SKM-1 (cell line): ENCODE measurements around the gene PLEKHG1.

Source experiments
- DNase-seq: peaks from one replicate; lab custom pipeline; 2025; ENCODE audit not compliant: unreplicated experiment; lab: John Stamatoyannopoulos, UW

The PLEKHG1 gene

GRCh38 chr6:150588888-150589499, 10.7 kb upstream of the PLEKHG1 start:
- no peak for DNase-seq

DNA sequence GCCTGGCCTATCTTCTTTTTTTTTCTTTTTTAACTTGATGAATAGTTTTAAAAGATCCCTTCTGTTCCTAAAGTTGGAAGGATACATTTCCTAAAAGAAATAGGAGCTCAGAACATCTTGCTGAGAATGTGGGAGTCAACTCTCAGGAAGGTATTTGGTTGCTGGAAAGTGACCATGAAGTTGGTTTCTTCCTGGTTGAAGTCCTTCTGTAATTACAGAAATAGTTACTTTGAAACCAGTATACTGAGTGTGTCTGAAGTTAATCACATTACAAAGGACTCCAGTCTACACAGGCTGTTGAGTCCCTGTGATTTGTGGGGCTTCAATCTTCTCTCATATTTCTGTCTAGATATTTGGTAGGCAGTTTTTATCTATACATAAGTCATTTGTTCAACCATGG, 9.8 kb upstream of the PLEKHG1 start:
- DNase-seq, result no peak

DNA sequence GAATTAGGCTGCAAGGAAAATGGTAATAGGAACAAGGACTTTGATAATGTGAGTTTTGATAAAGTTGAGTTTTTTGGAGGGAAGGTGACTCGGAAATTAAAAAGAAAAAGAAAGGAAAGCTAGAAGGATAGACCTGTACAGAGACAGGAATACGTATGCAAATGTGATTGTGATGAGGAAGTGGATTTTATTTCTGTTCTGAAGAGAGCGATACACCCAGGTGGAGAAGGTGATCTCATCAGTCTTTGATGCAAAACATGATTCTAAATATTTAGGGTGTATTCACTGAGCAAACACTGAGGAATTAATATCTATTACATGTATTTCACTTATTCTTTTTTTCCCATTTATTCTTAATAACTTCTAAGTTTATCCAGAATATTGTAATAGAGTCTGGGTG, 9.2 kb upstream of the PLEKHG1 start:
- no peak for DNase-seq

- DNase-seq, result no peak
These were observed 7.2 kb upstream of the PLEKHG1 start for GRCh38 chr6:150592377-150592995.

GRCh38 chr6:150593119-150593518, 6.6 kb upstream of the PLEKHG1 start:
- DNase-seq, result no peak

- DNase-seq, result no peak
These were observed 3.2 kb upstream of the PLEKHG1 start for GRCh38 chr6:150596439-150596838.

GRCh38 chr6:150598401-150598800, 1.3 kb upstream of the PLEKHG1 start:
- DNase-seq, result no peak

- no peak for DNase-seq
These were observed 857 bp upstream of the PLEKHG1 start for GRCh38 chr6:150598858-150599198.

DNA sequence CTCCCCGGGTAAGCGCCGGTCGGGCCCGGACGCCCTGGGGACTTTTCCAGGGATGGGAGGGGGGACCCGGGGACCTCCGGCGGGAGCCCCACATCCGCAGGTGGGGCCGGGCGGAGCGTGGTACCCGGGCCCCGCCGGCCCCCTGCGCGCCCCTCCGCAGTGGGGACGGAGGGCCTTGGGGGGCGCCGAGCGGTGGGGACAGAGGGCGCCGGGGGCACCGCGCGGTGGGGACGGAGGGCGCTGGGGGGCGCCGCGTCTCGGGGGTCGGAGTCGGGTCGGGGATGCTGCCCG, 270 bp downstream of the PLEKHG1 start:
- DNase-seq, result no peak

- no peak for DNase-seq
These were observed 774 bp downstream of the PLEKHG1 start for GRCh38 chr6:150600301-150601017.

DNA sequence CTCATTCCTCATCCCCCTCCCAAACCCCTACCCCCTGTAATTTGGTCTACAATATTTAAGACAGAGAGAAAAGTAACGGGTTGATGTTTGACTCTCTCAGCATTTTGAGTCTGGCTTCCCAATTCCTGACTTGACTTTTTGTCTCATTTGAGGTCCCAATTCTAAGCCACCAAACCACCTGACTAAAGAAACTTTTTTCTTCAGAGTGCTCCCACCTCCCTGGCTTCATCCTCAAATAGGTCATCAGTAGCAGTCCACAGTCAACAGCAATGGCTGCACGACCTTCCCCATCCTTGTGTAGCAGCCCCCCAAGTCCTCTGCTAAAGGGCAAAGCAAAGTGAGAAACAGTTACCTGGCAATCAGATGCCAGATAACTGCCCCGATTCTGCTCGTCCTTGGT, 1.8 kb downstream of the PLEKHG1 start:
- no peak for DNase-seq

GRCh38 chr6:150603176-150603575, 3.5 kb downstream of the PLEKHG1 start:
- no peak for DNase-seq

DNA sequence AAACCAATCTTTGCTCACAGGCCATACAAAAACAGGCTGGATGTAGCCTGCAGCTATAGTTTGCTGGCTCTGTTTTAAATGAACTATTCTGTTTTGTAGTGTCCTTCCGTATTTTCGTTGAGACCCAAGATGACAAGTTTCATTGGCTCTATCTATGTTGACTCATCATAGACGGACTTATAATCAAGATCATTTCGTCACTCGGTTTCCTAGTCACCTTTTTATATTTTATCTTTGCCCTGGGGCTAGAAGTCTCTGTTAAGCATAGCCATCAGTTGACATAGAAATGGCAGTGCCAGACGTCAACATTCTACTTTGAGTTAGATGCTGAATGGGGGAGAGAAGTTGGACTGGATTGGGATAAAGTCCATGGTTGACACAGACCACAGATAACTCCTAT, 4.8 kb downstream of the PLEKHG1 start:
- DNase-seq, result no peak

GRCh38 chr6:150605333-150605732, 5.6 kb downstream of the PLEKHG1 start:
- DNase-seq, result no peak

DNA sequence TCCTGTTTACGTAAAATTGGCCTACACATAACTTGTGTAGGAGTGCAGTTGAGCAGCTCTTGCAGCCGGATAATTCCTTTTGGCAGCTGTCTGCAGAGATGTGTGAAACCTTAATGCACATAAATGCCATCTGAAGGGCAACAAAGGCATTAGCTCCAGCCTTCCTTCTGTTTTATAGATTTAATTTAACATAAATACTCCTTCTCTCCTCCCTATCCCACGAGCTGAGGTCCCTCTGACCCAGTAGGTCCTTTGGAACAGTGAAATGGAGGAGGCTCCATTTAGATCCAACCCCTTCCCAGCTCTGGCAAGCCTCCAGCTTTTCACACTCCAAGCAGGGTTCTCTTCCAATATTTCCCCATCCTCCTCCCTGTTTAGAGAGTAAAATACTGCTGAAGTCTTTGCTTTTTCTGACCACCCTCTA, 6.5 kb downstream of the PLEKHG1 start:
- no peak for DNase-seq

DNA sequence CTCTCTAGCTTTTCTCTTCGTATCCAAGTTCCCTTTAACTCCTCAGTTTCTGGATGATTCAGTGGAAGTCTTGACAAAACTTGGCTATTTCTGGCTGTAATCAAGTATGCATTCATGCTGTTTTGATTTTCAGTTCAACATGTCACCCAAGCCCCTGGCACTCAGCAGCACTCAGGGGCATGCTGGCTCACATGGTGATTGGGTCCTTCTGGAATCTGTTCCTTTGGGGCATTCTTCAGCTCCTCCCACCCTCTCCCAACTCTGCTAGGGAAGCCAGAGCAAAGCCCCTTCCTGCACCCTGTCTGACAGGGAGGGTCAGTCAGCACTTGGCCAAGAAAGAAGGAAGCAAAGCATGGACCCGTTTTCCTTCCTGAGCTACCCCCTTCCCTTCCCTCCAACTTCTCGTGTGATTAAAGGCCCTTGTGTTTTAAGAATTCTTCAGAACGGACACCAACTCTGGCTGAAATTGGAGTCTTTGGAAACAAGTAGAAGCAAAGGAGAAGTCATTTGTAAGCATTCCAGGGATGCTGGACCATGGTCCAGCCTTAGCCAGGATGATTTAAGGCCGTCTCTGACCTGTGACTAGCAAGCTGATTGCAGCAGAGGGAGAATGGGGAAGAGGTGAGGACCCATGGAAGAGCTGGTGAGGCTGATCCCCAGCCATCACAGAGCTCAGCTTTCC, 7.1 kb downstream of the PLEKHG1 start:
- DNase-seq, result no peak

DNA sequence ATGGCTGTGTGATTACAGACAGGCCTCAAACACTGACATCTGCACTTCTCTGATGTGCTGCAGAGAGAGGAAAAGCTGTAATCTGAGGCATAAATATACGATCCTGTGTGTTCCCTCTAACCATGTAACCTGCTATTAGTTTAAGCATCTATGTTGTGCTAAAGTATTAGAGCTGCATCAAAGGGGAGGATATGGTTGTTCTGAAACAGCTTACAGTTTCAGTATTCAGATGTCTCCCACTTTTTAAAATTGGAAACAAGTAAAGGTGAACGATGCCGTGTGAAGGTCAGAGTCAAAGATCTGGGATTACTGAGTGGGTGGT, 7.6 kb downstream of the PLEKHG1 start:
- DNase-seq, result no peak

DNA sequence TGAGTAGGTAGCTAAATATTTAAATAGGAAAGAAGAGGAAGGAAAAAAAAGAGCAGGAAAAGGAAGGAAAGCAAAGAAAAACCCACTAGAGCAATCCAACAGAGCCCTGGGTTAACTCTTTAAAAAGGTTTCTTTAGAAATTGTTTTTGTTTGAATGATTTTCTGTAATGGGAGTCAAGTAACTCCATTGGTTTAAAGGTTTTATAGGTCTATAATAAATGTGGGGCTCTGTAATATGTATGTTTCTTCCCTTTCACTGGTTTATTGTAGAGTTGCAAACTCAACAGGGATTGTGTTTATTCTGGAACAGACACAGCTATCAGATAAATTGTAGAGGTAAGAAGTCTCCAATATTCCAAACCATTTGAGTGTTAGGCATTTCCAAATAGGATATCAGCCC, 10.9 kb downstream of the PLEKHG1 start:
- no peak for DNase-seq

GRCh38 chr6:150613269-150613668, 13.6 kb downstream of the PLEKHG1 start:
- no peak for DNase-seq

GRCh38 chr6:150615967-150616366, 16.3 kb downstream of the PLEKHG1 start:
- DNase-seq, result no peak

- DNase-seq, result no peak
These were observed 16.9 kb downstream of the PLEKHG1 start for GRCh38 chr6:150616586-150616985.

- no peak for DNase-seq
These were observed 17.4 kb downstream of the PLEKHG1 start for GRCh38 chr6:150617062-150617461.
